Lower leg skin (tissue), 3 donors: ENCODE results near the gene PCA3.

Source experiments
- POLR2A ChIP-seq, 2 donors: fragments of 450-650 bp; IDR thresholded peaks; one replicate each; pipeline ENCODE4 v1.6.1; 2016 to 2017; ENCODE audit warnings: antibody characterized with exemption in 2 of 2, mild to moderate bottlenecking in 1 of 2, moderate library complexity in 1 of 2
- TF ChIP-seq, protein P1 (sequence below), 3 donors: fragments of 450-650 bp; IDR thresholded peaks; one replicate each; pipeline ENCODE4 v1.5.1; 2016; ENCODE audit warnings: antibody characterized with exemption in 3 of 3, mild to moderate bottlenecking in 3 of 3, moderate library complexity in 2 of 3

DNA sequence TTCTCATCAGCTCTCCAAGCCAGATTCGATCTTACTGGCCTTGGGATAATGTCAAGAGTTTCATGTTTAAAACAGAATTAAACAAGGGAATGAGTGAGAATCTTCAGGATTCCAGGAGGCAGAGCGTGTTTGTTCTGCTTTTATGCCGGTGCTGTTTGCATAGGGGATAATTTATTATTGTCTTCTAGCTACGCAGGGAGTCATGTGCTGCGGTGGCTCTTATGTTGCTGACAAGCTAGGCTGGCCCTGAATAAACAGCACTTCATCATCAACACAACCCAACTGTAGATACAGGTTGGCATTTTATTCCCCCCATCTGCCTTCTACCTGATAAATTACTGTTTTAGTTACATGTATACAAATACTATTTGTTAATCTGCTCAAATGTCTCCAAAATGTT, 47.1 kb upstream of the PCA3 start:
- TF ChIP-seq POLR2A (IDR thresholded peaks at IDR 0.05) = no peak
- TF ChIP-seq, protein P1, sequence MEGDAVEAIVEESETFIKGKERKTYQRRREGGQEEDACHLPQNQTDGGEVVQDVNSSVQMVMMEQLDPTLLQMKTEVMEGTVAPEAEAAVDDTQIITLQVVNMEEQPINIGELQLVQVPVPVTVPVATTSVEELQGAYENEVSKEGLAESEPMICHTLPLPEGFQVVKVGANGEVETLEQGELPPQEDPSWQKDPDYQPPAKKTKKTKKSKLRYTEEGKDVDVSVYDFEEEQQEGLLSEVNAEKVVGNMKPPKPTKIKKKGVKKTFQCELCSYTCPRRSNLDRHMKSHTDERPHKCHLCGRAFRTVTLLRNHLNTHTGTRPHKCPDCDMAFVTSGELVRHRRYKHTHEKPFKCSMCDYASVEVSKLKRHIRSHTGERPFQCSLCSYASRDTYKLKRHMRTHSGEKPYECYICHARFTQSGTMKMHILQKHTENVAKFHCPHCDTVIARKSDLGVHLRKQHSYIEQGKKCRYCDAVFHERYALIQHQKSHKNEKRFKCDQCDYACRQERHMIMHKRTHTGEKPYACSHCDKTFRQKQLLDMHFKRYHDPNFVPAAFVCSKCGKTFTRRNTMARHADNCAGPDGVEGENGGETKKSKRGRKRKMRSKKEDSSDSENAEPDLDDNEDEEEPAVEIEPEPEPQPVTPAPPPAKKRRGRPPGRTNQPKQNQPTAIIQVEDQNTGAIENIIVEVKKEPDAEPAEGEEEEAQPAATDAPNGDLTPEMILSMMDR (IDR thresholded peaks at IDR 0.05) = no peak
